ENCODE results near the gene C16orf90.
"Not testable (repeated sequence)": the region's sequence is repeated elsewhere in the genome, so short reads cannot be mapped to it uniquely, and the experiment has no call there.

C16orf90 gene

GRCh38 chr16:3480901-3481695 is 14.2 kb downstream of the C16orf90 start:
- no peak for DNase-seq (ENCODE audit: extremely low read depth, insufficient read length)
- H3K4me3 ChIP-seq (replicated peaks; ENCODE audit: low read depth, low read length), result no peak overlapping the region
- peaks cover 33% of the 10 kb centered on the region for H3K36me3 ChIP-seq (ENCODE audit: control insufficient read depth, insufficient read depth, low read length)
- no peaks in the 10 kb centered on the region for H3K27me3 ChIP-seq (replicated peaks; ENCODE audit: control insufficient read depth, insufficient read depth, low read length)
- TF ChIP-seq CTCF (IDR thresholded peaks at IDR 0.05; ENCODE audit: insufficient read depth, low read length, poor library complexity, severe bottlenecking), result no peak

GRCh38 chr16:3479654-3480216 is 15.6 kb downstream of the C16orf90 start:
- no peak overlapping the region for H3K4me3 ChIP-seq (replicated peaks; ENCODE audit: low read depth, low read length)
- DNase-seq (ENCODE audit: extremely low read depth, insufficient read length), result no peak
- no peak for TF ChIP-seq CTCF (IDR thresholded peaks at IDR 0.05; ENCODE audit: insufficient read depth, low read length, poor library complexity, severe bottlenecking)
- H3K27me3 ChIP-seq (replicated peaks; ENCODE audit: control insufficient read depth, insufficient read depth, low read length), result no peaks in the 10 kb centered on the region
- peaks cover 22% of the 10 kb centered on the region for H3K36me3 ChIP-seq (ENCODE audit: control insufficient read depth, insufficient read depth, low read length)

DNA sequence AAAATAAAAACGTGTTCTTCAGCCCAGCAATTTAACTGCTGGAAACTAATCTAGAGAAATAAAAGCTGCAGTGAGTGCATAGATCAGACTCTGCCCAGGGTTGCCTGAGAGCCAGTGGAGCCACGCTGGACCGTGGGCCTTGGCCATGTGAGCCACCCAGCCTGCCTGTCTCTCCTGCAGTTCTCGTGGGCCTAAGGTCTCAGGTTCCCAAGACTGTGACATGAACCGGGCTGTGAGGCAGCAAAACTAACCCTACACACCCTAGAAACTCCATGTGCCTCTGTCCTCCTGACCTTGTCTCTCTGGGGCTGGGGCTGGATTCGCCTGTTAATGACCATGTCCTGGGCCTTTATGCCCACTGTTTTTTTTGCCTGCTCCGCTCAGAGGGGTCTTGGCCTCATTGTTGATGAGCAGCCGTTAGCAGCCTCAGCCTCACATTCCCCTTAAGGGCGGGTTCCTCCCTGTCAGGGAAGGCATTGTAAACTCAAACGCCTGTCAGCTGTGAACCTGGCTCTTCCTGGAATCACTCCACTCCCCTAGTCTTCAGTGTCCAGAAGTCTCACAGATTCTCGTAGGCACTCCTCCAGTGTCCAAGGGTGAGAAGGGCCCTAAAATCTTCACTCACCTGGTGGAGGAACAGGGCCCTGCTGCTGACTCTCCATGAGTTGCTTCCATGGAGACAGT is 16.9 kb downstream of the C16orf90 start:
- peaks cover 14% of the 10 kb centered on the region for H3K36me3 ChIP-seq (ENCODE audit: control insufficient read depth, insufficient read depth, low read length)
- H3K4me3 ChIP-seq (replicated peaks; ENCODE audit: low read depth, low read length), result no peak overlapping the region
- no peak for DNase-seq (ENCODE audit: extremely low read depth, insufficient read length)
- TF ChIP-seq CTCF (IDR thresholded peaks at IDR 0.05; ENCODE audit: insufficient read depth, low read length, poor library complexity, severe bottlenecking), result no peak
- no peaks in the 10 kb centered on the region for H3K27me3 ChIP-seq (replicated peaks; ENCODE audit: control insufficient read depth, insufficient read depth, low read length)

GRCh38 chr16:3476409-3476808 is 18.9 kb downstream of the C16orf90 start:
- H3K4me3 ChIP-seq (replicated peaks; ENCODE audit: low read depth, low read length), result no peak overlapping the region
- TF ChIP-seq CTCF (IDR thresholded peaks at IDR 0.05; ENCODE audit: insufficient read depth, low read length, poor library complexity, severe bottlenecking), result no peak
- H3K27me3 ChIP-seq (replicated peaks; ENCODE audit: control insufficient read depth, insufficient read depth, low read length), result no peaks in the 10 kb centered on the region
- DNase-seq (ENCODE audit: extremely low read depth, insufficient read length), result no peak
- H3K36me3 ChIP-seq (ENCODE audit: control insufficient read depth, insufficient read depth, low read length), result peaks cover 8% of the 10 kb centered on the region

GRCh38 chr16:3475604-3476375 is 19.5 kb downstream of the C16orf90 start:
- TF ChIP-seq CTCF (IDR thresholded peaks at IDR 0.05; ENCODE audit: insufficient read depth, low read length, poor library complexity, severe bottlenecking), result no peak
- no peak for DNase-seq (ENCODE audit: extremely low read depth, insufficient read length)
- H3K36me3 ChIP-seq (ENCODE audit: control insufficient read depth, insufficient read depth, low read length), result peaks cover 8% of the 10 kb centered on the region
- no peak overlapping the region for H3K4me3 ChIP-seq (replicated peaks; ENCODE audit: low read depth, low read length)
- H3K27me3 ChIP-seq (replicated peaks; ENCODE audit: control insufficient read depth, insufficient read depth, low read length), result no peaks in the 10 kb centered on the region

DNA sequence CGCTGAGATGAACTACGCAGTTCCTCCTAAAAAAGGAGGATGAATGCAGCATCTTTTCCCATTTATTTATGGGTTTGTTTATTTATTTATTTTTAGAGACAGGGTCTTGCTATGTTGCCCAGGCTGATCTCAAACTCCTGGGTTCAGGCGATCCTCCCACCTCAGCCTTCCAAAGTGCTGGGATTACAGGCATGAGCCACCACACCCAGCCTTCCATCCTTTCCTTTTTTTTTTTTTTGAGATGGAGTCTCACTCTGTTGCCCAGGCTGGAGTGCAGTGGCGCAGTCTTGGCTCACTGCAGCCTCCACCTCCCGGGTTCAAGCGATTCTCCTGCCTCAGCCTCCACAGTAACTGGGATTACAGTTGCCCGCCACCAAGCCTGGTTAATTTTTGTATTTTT is 20.4 kb downstream of the C16orf90 start:
- peaks cover 11% of the 10 kb centered on the region for H3K36me3 ChIP-seq (ENCODE audit: control insufficient read depth, insufficient read depth, low read length)
- H3K4me3 ChIP-seq (replicated peaks; ENCODE audit: low read depth, low read length); H3K27me3 ChIP-seq (replicated peaks; ENCODE audit: control insufficient read depth, insufficient read depth, low read length); DNase-seq (ENCODE audit: extremely low read depth, insufficient read length): not testable (repeated sequence)
